Measurements from ENCODE around the gene CNTN1.

DNA sequence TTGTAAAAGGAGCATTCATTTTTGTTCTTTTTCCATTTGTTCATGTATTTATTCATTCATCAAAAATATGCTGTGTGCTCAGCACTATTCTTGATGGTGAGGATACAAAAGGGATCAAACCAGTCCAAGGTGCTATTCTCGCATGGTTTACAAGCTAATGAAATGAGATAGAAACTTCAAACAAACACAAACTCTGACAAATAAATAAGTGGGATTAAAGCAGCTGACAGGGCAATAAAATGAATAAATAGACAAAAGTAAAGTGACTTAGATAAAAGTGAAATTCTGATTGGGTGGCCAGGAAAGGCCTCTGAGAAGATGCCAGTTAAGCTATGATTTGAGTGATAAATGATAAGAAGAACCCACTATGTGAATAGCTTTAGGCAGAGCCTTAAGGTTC lies 333.9 kb downstream of the CNTN1 start:
- TF ChIP-seq CTCF (conservative IDR thresholded peaks at IDR 0.05; ENCODE audit: low read depth, low read length) (no peak), RFX5 (IDR thresholded peaks at IDR 0.05; ENCODE audit: low read depth, low read length) (no peak), MXI1 (IDR thresholded peaks at IDR 0.05; ENCODE audit: borderline replicate concordance, low read depth, low read length) (no peak), POLR2A (IDR thresholded peaks at IDR 0.05; ENCODE audit: low read depth, low read length) (no peak), CHD1 (IDR thresholded peaks at IDR 0.05; ENCODE audit: low read depth, low read length) (no peak), FOS (IDR thresholded peaks at IDR 0.05; ENCODE audit: low read depth, low read length) (no peak), ELK1 (IDR thresholded peaks at IDR 0.05; ENCODE audit: borderline replicate concordance, low read depth, low read length) (no peak), CEBPB (IDR thresholded peaks at IDR 0.05; ENCODE audit: low read depth, low read length) (no peak)

Data from IMR-90 (cell line).